Coronary artery (tissue), 2 donors: ENCODE data around the gene CYP4F2.
"Not testable (repeated sequence)": the region's sequence is repeated elsewhere in the genome, so short reads cannot be mapped to it uniquely, and the experiment has no call there.

ENCODE experiments used
- DNase-seq: peaks from one replicate; pipeline ENCODE4 v3.0.0-alpha.2; 2017; ENCODE audit warnings: low spot score
- H3K27ac ChIP-seq, 2 donors: fragments of 200-600 bp; sonication (generic); one replicate each; pipeline ENCODE4 v1.5.1; 2016 to 2019
- H3K4me3 ChIP-seq: fragments of 200-600 bp; sonication (generic); 2 replicates; pipeline ENCODE4 v1.5.1; 2016; ENCODE audit warnings: mild to moderate bottlenecking, moderate library complexity
- TF ChIP-seq, protein P1 (sequence below): fragments of 200-600 bp; sonication (generic); IDR thresholded peaks from one replicate; pipeline ENCODE4 v1.5.1; 2019; ENCODE audit warnings: antibody characterized with exemption

The CYP4F2 gene

GRCh38 chr19:15900504-15900903 lies 2.6 kb upstream of the CYP4F2 start:
- no peak for DNase-seq
- TF ChIP-seq, protein P1, sequence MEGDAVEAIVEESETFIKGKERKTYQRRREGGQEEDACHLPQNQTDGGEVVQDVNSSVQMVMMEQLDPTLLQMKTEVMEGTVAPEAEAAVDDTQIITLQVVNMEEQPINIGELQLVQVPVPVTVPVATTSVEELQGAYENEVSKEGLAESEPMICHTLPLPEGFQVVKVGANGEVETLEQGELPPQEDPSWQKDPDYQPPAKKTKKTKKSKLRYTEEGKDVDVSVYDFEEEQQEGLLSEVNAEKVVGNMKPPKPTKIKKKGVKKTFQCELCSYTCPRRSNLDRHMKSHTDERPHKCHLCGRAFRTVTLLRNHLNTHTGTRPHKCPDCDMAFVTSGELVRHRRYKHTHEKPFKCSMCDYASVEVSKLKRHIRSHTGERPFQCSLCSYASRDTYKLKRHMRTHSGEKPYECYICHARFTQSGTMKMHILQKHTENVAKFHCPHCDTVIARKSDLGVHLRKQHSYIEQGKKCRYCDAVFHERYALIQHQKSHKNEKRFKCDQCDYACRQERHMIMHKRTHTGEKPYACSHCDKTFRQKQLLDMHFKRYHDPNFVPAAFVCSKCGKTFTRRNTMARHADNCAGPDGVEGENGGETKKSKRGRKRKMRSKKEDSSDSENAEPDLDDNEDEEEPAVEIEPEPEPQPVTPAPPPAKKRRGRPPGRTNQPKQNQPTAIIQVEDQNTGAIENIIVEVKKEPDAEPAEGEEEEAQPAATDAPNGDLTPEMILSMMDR: no peak
- Histone ChIP-seq H3K27ac (no peak overlapping the region), H3K4me3 (no peak overlapping the region)

GRCh38 chr19:15900032-15900431 lies 2.2 kb upstream of the CYP4F2 start:
- not testable (repeated sequence) for H3K27ac ChIP-seq, H3K4me3 ChIP-seq, DNase-seq

- not testable (repeated sequence) for H3K4me3 ChIP-seq, DNase-seq, H3K27ac ChIP-seq
Measured at GRCh38 chr19:15899561-15899960, 1.7 kb upstream of the CYP4F2 start.

DNA sequence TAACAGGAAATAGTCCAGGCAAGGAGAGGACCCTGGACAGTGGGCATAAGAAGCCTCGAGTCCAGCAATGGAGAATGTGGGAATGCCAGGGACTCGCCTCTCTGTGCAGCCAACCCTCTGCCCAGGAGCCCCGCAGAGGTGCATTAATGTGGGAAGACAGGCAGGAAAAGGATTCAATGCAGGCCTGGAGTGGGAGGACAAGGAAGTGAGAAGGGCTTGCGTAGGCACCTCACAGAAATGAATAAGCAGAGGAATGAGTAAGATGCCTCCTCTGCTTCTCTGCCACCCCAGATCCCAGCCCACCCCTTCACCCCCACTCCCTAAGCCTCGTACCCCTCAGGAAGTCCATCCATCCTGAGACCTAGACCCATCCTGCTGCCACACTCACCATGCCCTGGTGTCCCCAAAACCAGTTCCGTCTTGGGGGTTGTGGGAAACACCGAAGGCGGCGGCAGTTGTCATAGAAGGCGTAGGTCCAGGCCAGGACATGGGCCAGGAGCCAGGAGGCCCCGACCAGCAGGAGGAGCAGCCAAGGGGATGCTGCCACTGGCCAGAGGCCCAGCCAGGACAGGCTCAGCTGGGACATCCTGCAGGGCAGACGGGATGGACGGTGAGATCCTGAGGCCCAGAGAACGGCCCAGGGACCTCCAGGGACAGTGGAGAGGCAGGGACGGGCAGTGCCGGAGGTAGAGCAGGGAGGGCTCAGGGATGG lies 692 bp downstream of the CYP4F2 start:
- TF ChIP-seq, protein P1: no peak
- Histone ChIP-seq H3K4me3 (no peak overlapping the region), H3K27ac (no peak overlapping the region)
- DNase-seq: no peak

GRCh38 chr19:15895876-15896430 lies 1.9 kb downstream of the CYP4F2 start:
- no peak overlapping the region for H3K27ac ChIP-seq
- TF ChIP-seq, protein P1: no peak

DNA sequence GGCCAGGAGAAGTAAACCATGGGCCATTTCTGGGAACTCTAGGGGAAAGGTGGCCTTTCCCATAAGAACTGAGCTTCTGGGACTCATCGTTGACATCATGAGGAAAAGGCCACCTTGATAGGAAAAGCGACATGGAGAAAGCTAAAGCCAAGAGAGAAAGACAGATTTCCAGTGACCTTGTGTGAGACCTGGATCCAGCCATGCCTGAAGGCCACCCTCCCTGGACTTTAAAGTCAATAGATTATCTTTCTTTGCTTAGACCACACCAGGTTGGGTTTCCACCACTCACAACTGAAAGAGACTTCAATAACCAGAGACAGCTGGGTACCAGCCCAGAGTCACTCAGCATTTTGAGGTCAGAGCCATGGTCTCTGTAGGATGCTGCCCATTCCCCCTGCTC lies 3.5 kb downstream of the CYP4F2 start:
- no peak overlapping the region for H3K27ac ChIP-seq
- no peak for DNase-seq
- TF ChIP-seq, protein P1: no peak
- no peak overlapping the region for H3K4me3 ChIP-seq

More at GRCh38 chr19:15895876-15896430, 1.9 kb downstream of the CYP4F2 start:
- DNase-seq: no peak
- H3K4me3 ChIP-seq: no peak overlapping the region

GRCh38 chr19:15893477-15893876 lies 4.4 kb downstream of the CYP4F2 start:
- DNase-seq: no peak
- no peak overlapping the region for H3K27ac ChIP-seq
- H3K4me3 ChIP-seq: no peak overlapping the region
- TF ChIP-seq, protein P1: no peak

- TF ChIP-seq, protein P1: no peak
Measured at GRCh38 chr19:15892012-15892411, 5.9 kb downstream of the CYP4F2 start.

More at GRCh38 chr19:15892012-15892411, 5.9 kb downstream of the CYP4F2 start:
- Histone ChIP-seq H3K27ac (no peak overlapping the region), H3K4me3 (no peak overlapping the region)
- no peak for DNase-seq
